Hippocampal formation (tissue), 2 donors: ENCODE measurements around the gene GOLGA1.
"Not testable (repeated sequence)": the region's sequence is repeated elsewhere in the genome, so short reads cannot be mapped to it uniquely, and the experiment has no call there.

Experiments used
- DNase-seq, 2 donors: peaks; one replicate each; lab custom pipeline; 2025; lab: John Stamatoyannopoulos, UW

GOLGA1 gene

DNA sequence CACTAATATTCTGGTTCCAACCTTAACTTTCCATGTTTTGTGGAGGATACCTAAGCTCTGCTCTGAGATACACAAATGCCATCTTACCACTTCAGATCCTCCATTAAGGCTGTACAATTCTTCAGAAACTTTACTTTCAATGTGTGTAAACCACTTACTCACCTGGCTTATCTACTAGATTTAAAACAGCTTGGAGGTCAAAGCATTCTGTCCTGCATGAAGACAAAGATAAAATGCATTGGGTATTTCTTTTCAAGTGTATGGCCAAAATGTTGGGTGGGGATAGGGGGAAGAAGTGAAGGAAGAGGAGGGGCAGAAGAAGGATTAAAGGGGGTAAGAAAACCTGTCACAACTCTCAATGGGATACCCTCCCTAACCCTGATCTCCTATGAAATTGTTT is 939 bp downstream of the GOLGA1 start:
- no peak for DNase-seq

DNA sequence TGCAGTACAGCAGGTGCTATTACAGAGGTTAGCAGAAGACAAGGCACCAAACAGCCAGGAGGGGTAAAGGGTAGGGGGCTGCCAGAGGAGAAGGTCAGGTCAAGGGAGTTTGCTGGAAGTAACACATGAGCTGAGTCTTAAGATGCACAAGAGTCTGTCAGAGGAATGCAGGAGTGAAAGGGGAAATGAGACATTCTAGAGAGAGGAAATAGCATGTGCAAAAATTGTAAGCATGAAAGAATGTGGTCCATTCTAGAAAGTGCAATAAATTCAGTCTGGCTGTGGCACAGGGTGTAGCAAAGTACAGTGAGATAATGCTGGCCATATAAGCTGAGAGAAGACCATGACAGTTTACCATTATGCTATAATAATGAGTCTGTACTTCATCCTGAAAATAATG is 6.6 kb downstream of the GOLGA1 start:
- DNase-seq: no peak

DNA sequence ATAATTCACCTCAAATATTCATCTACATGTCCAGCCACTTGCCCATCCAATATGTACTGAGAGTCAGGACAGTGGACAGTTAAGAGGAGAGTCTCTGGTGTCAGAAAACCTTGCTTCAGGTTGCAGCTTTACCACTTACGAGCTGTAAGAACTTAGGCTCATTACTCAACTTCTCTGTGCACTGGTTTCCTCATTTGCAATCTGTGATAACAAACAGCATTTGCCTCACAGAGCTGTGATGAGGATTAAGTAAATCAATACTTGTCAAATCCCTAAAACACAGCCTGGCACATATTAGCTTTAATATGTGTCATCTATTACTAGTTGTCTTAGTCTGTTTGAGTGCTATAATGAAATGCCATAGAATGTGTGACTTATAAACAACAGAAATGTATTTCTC is 8.6 kb downstream of the GOLGA1 start:
- no peak for DNase-seq

DNA sequence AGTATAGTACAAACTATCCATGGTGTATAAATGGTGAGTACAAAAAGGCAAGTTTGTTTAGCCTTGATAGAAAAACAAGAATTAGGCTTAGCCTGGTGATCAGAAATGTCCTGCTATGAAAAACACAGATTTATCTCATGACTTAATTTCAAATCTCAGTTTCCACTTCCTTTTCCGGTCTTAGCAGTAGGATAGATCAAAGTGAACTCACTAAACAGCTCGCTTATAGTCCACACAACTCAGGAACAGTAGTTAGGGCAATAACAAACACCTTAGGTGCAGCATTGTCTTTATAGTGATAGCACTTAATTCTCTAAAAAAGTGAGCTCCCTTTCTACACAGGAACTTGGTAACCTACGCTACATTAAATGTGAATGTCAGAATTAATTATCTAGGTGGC is 11.4 kb downstream of the GOLGA1 start:
- no peak for DNase-seq

DNA sequence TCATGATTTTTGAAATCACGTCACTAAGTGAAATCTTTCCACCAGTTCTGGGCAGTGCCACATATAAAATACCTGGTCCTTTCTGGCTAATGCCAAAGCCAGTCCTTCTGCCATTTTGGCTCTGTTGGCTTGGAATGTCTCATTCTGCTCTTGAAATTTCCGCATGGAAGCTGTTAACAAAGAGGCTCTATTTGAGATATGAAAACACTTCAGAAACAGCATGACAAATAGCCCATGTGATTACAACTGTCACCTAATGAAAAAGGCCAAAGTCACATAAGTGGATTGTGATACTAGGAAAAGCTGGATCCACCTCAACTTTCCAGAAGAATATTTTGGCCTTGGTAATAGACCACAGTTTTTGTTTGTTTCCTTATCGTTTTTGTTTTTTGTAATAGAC is 12.8 kb downstream of the GOLGA1 start:
- no peak for DNase-seq

DNA sequence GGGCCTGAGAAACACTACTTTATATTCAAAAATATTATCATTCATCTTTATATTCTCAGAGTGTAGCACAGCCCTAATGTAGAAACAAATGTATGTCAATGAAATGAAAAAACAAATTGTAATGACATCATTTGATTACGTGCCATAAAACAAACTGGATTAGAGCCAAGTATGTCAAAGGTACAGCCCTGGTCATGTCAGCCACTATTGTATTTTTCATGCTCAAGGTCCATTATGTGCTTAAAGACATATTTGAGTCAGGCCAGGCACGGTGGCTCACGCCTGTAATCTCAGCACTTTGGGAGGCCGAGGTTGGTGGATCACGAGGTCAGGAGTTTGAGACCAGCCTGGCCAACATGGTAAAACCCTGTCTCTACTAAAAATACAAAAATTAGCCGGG is 20.5 kb downstream of the GOLGA1 start:
- DNase-seq: not testable (repeated sequence)

- no peak for DNase-seq
These were observed 26.0 kb downstream of the GOLGA1 start for GRCh38 chr9:124914753-124915405.

GRCh38 chr9:124913378-124913777 is 27.5 kb downstream of the GOLGA1 start:
- DNase-seq: no peak

- no peak for DNase-seq
These were observed 29.1 kb downstream of the GOLGA1 start for GRCh38 chr9:124911766-124912165.

DNA sequence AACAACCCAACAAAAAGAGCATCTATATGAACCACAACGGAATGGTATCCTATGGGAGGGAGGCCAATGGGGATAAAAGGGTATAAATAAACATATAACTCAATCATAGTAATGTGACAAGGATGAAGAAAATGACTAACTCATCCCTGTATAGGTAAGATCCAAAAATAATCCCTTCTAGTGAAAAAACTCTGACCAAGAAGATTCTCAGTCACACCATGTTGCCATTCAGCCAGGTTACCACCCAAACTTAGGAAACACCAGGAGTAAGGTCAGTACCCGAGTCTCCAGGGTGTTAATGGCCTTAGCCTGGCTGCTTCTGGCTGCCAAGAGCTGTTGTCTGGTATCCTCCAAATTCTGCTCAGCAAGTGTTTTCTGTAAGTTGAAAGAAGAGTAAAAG is 32.8 kb downstream of the GOLGA1 start:
- no peak for DNase-seq

GRCh38 chr9:124906966-124907365 is 33.9 kb downstream of the GOLGA1 start:
- DNase-seq: no peak

DNA sequence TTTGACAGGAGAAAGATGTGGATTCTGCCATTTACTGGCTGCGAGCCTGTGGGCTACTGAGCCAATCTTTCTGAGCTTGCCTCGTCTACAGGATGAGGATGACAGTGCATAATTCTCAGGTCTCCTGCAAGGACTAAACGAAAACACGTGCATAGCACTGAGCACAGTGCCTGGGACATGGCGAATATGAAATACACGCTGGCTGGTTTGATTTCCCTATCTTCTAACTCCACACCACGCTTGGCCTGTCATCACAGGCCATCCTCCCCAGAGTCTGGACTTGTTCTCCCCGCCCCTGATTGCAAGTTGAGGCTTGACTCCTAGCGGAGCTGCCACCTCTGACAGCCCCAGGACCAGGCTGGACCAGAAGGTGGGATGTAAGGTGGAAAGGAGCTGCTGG is 41.0 kb downstream of the GOLGA1 start:
- DNase-seq: no peak

- DNase-seq: no peak
These were observed 43.1 kb downstream of the GOLGA1 start for GRCh38 chr9:124897570-124898460.

GRCh38 chr9:124894741-124895170 is 46.1 kb downstream of the GOLGA1 start:
- peak in 1 of 2 donors; percentile 54 for DNase-seq

- DNase-seq: no peak
These were observed 46.7 kb downstream of the GOLGA1 start for GRCh38 chr9:124894035-124894740.

- no peak for DNase-seq
These were observed 50.7 kb downstream of the GOLGA1 start for GRCh38 chr9:124890179-124890578.

- DNase-seq: no peak
These were observed 51.9 kb downstream of the GOLGA1 start for GRCh38 chr9:124889006-124889405.

DNA sequence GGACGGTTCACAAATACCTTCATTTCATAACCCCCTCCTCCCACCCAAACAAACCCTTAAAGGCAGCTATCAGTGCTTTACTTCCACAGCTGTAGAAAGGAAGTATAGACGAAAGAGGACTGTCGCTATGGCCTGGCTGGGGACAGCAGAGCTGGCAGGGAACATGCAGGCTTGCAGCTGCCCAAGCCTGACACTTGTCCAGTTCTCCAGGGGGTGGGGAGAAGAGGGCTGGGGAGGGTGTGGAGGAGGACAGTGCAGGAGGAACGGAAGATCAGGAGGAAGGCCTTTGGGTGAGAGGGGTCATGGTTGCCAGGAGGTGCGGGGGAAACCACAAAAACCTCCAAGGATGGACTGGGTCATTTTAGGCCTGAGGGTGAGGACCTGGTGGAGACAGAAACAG is 53.1 kb downstream of the GOLGA1 start:
- DNase-seq: no peak

GRCh38 chr9:124886866-124887492 is 53.9 kb downstream of the GOLGA1 start:
- DNase-seq: no peak

DNA sequence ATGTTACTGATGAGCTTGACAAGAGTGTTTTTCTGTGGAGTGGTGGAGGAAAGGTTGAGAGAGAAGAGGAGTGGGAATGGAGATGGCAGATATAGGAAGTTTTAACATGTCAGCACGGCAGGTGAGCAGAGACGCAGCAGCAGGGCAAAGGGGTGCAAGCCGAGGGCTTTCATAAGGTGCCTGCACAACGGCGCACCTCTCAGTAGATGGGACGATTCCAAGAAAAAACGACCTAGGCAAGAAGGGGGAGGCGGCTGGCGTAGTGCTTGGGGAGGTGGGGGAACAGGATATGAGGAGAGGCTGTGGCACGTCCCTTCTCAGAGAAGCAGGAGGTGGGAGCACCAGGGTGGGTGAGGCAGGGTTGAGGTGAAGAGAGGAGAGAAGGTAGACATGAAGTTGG is 54.4 kb downstream of the GOLGA1 start:
- no peak for DNase-seq

- DNase-seq: no peak
These were observed 55.3 kb downstream of the GOLGA1 start for GRCh38 chr9:124885551-124885950.

DNA sequence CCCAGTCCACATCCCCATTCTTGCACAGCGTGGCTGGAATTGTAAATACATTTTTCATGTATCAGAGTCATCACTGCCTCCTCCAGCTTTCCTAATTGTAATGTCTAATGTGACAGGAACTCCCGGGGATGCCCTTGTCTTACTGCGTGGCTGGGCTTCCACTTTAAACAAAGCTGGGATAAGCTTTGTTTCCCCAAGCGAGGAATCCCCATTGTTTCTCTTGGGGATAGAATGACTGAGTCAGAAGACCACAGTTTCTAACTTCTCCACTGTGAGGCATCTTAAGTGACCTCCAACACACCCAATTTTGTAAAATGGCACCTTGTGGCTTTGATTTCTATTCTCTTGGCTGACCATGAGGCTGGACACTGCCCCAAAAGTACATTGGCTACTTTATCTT is 56.5 kb downstream of the GOLGA1 start:
- no peak for DNase-seq
